Measurements from ENCODE around the gene TSC22D1.

Gene TSC22D1

GRCh38 chr13:44504116-44504515 lies 72.0 kb downstream of the TSC22D1 start:
- Mint-ChIP-seq H3K27me3 (no peaks in the 10 kb centered on the region), H3K36me3 (ENCODE audit: low read depth) (no peaks in the 10 kb centered on the region), H3K27ac (no peak overlapping the region), H3K4me3 (no peak overlapping the region), H3K4me1 (ENCODE audit: low read depth) (no peaks in the 10 kb centered on the region), H3K9me3 (no peaks in the 10 kb centered on the region)

- Mint-ChIP-seq H3K27me3 (no peaks in the 10 kb centered on the region), H3K9me3 (peaks cover 6% of the 10 kb centered on the region), H3K4me1 (ENCODE audit: low read depth) (peaks cover 5% of the 10 kb centered on the region), H3K4me3 (no peak overlapping the region), H3K27ac (no peak overlapping the region), H3K36me3 (ENCODE audit: low read depth) (peaks cover 12% of the 10 kb centered on the region)
Measured at GRCh38 chr13:44498969-44499368, 77.2 kb downstream of the TSC22D1 start.

GRCh38 chr13:44498502-44498901 lies 77.6 kb downstream of the TSC22D1 start:
- peaks cover 6% of the 10 kb centered on the region for H3K9me3 Mint-ChIP-seq
- peaks cover 5% of the 10 kb centered on the region for H3K4me1 Mint-ChIP-seq (ENCODE audit: low read depth)
- peaks cover 12% of the 10 kb centered on the region for H3K36me3 Mint-ChIP-seq (ENCODE audit: low read depth)
- H3K4me3 Mint-ChIP-seq: no peak overlapping the region
- H3K27me3 Mint-ChIP-seq: no peaks in the 10 kb centered on the region
- H3K27ac Mint-ChIP-seq: no peak overlapping the region

- Mint-ChIP-seq H3K36me3 (ENCODE audit: low read depth) (peaks cover 12% of the 10 kb centered on the region), H3K9me3 (peaks cover 6% of the 10 kb centered on the region), H3K4me3 (no peak overlapping the region), H3K4me1 (ENCODE audit: low read depth) (peaks cover 5% of the 10 kb centered on the region), H3K27me3 (no peaks in the 10 kb centered on the region), H3K27ac (no peak overlapping the region)
Measured at GRCh38 chr13:44497801-44498200, 78.3 kb downstream of the TSC22D1 start.

GRCh38 chr13:44493213-44493812 lies 82.8 kb downstream of the TSC22D1 start:
- Mint-ChIP-seq H3K27me3 (no peaks in the 10 kb centered on the region), H3K27ac (no peak overlapping the region), H3K4me3 (no peak overlapping the region), H3K4me1 (ENCODE audit: low read depth) (peaks cover 5% of the 10 kb centered on the region), H3K9me3 (peaks cover 6% of the 10 kb centered on the region), H3K36me3 (ENCODE audit: low read depth) (peaks cover 12% of the 10 kb centered on the region)

GRCh38 chr13:44489751-44490150 lies 86.4 kb downstream of the TSC22D1 start:
- H3K27ac Mint-ChIP-seq: no peak overlapping the region
- H3K4me3 Mint-ChIP-seq: no peak overlapping the region
- peaks cover 3% of the 10 kb centered on the region for H3K9me3 Mint-ChIP-seq
- peaks cover 4% of the 10 kb centered on the region for H3K36me3 Mint-ChIP-seq (ENCODE audit: low read depth)
- no peaks in the 10 kb centered on the region for H3K27me3 Mint-ChIP-seq
- peaks cover 13% of the 10 kb centered on the region for H3K4me1 Mint-ChIP-seq (ENCODE audit: low read depth)

- H3K27me3 Mint-ChIP-seq: no peaks in the 10 kb centered on the region
- no peak overlapping the region for H3K27ac Mint-ChIP-seq
- no peak overlapping the region for H3K4me3 Mint-ChIP-seq
- H3K9me3 Mint-ChIP-seq: no peaks in the 10 kb centered on the region
- no peaks in the 10 kb centered on the region for H3K36me3 Mint-ChIP-seq (ENCODE audit: low read depth)
- H3K4me1 Mint-ChIP-seq (ENCODE audit: low read depth): peaks cover 20% of the 10 kb centered on the region
Measured at GRCh38 chr13:44487989-44488388, 88.1 kb downstream of the TSC22D1 start.

- H3K27ac Mint-ChIP-seq: peak overlapping the region; percentile 49
- no peaks in the 10 kb centered on the region for H3K27me3 Mint-ChIP-seq
- peak overlapping the region; percentile 73 for H3K4me3 Mint-ChIP-seq
- H3K4me1 Mint-ChIP-seq (ENCODE audit: low read depth): peaks cover 24% of the 10 kb centered on the region
- no peaks in the 10 kb centered on the region for H3K36me3 Mint-ChIP-seq (ENCODE audit: low read depth)
- no peaks in the 10 kb centered on the region for H3K9me3 Mint-ChIP-seq
Measured at GRCh38 chr13:44484562-44485138, 91.5 kb downstream of the TSC22D1 start.

GRCh38 chr13:44474122-44474910 lies 101.8 kb downstream of the TSC22D1 start:
- Mint-ChIP-seq H3K4me1 (ENCODE audit: low read depth) (no peaks in the 10 kb centered on the region), H3K27ac (no peak overlapping the region), H3K27me3 (no peaks in the 10 kb centered on the region), H3K36me3 (ENCODE audit: low read depth) (no peaks in the 10 kb centered on the region), H3K4me3 (no peak overlapping the region), H3K9me3 (no peaks in the 10 kb centered on the region)

GRCh38 chr13:44471686-44472085 lies 104.4 kb downstream of the TSC22D1 start:
- H3K36me3 Mint-ChIP-seq (ENCODE audit: low read depth): no peaks in the 10 kb centered on the region
- no peak overlapping the region for H3K4me3 Mint-ChIP-seq
- no peaks in the 10 kb centered on the region for H3K9me3 Mint-ChIP-seq
- no peaks in the 10 kb centered on the region for H3K27me3 Mint-ChIP-seq
- no peaks in the 10 kb centered on the region for H3K4me1 Mint-ChIP-seq (ENCODE audit: low read depth)
- H3K27ac Mint-ChIP-seq: no peak overlapping the region

GRCh38 chr13:44470638-44471562 lies 105.2 kb downstream of the TSC22D1 start:
- Mint-ChIP-seq H3K9me3 (no peaks in the 10 kb centered on the region), H3K27me3 (no peaks in the 10 kb centered on the region), H3K27ac (no peak overlapping the region), H3K36me3 (ENCODE audit: low read depth) (no peaks in the 10 kb centered on the region), H3K4me3 (no peak overlapping the region), H3K4me1 (ENCODE audit: low read depth) (no peaks in the 10 kb centered on the region)

GRCh38 chr13:44468874-44469273 lies 107.3 kb downstream of the TSC22D1 start:
- no peak overlapping the region for H3K4me3 Mint-ChIP-seq
- H3K9me3 Mint-ChIP-seq: no peaks in the 10 kb centered on the region
- H3K27ac Mint-ChIP-seq: no peak overlapping the region
- no peaks in the 10 kb centered on the region for H3K27me3 Mint-ChIP-seq
- no peaks in the 10 kb centered on the region for H3K36me3 Mint-ChIP-seq (ENCODE audit: low read depth)
- no peaks in the 10 kb centered on the region for H3K4me1 Mint-ChIP-seq (ENCODE audit: low read depth)

- Mint-ChIP-seq H3K4me3 (no peak overlapping the region), H3K27ac (no peak overlapping the region), H3K4me1 (ENCODE audit: low read depth) (no peaks in the 10 kb centered on the region), H3K9me3 (no peaks in the 10 kb centered on the region), H3K27me3 (no peaks in the 10 kb centered on the region), H3K36me3 (ENCODE audit: low read depth) (no peaks in the 10 kb centered on the region)
Measured at GRCh38 chr13:44465318-44465717, 110.8 kb downstream of the TSC22D1 start.

GRCh38 chr13:44464471-44464870 lies 111.7 kb downstream of the TSC22D1 start:
- Mint-ChIP-seq H3K9me3 (no peaks in the 10 kb centered on the region), H3K36me3 (ENCODE audit: low read depth) (no peaks in the 10 kb centered on the region), H3K27ac (no peak overlapping the region), H3K4me3 (no peak overlapping the region), H3K27me3 (no peaks in the 10 kb centered on the region), H3K4me1 (ENCODE audit: low read depth) (no peaks in the 10 kb centered on the region)

- Mint-ChIP-seq H3K4me3 (no peak overlapping the region), H3K36me3 (ENCODE audit: low read depth) (no peaks in the 10 kb centered on the region), H3K27me3 (no peaks in the 10 kb centered on the region), H3K4me1 (ENCODE audit: low read depth) (no peaks in the 10 kb centered on the region), H3K9me3 (no peaks in the 10 kb centered on the region), H3K27ac (no peak overlapping the region)
Measured at GRCh38 chr13:44463759-44464158, 112.4 kb downstream of the TSC22D1 start.
